WTC11 (cell line): Measurements from ENCODE around the gene HLF. TPM values are rescaled to one million over a fixed set of nuclear protein-coding genes. Genes with fewer than 3 reads are reported as not detected.

Experiments
- ATF1 ChIP-seq: sonication (generic); formaldehyde crosslinking; IDR thresholded peaks from 2 replicates; pipeline ENCODE4 v1.8.1; 2023; ENCODE audit warnings: mild to moderate bottlenecking, moderate library complexity, missing genetic modification reagents
- CREB1 ChIP-seq: sonication (generic); formaldehyde crosslinking; IDR thresholded peaks from 2 replicates; pipeline ENCODE4 v1.8.0; 2023; ENCODE audit warnings: mild to moderate bottlenecking, missing genetic modification reagents
- ETV6 ChIP-seq: sonication (generic); formaldehyde crosslinking; IDR thresholded peaks from 2 replicates; pipeline ENCODE4 v1.8.1; 2022; ENCODE audit warnings: mild to moderate bottlenecking, missing genetic modification reagents
- FOXP1 ChIP-seq: sonication (generic); formaldehyde crosslinking; IDR thresholded peaks from 2 replicates; pipeline ENCODE4 v1.8.0; 2022; ENCODE audit warnings: missing genetic modification reagents, mild to moderate bottlenecking, moderate library complexity, borderline replicate concordance
- NR1H2 ChIP-seq: sonication (generic); formaldehyde crosslinking; IDR thresholded peaks from 2 replicates; pipeline ENCODE4 v1.9.0; 2021; ENCODE audit warnings: mild to moderate bottlenecking, moderate library complexity, missing genetic modification reagents
- PRRX2 ChIP-seq: fragments of 250-450 bp; sonication (Bioruptor Pico); IDR thresholded peaks from 2 replicates; pipeline ENCODE4 v1.8.0; 2021; ENCODE audit warnings: mild to moderate bottlenecking
- SMAD4 ChIP-seq: sonication (generic); formaldehyde crosslinking; IDR thresholded peaks from 2 replicates; pipeline ENCODE4 v1.8.0; 2022; ENCODE audit warnings: mild to moderate bottlenecking, missing genetic modification reagents
- SOX15 ChIP-seq: fragments of 250-450 bp; sonication (Bioruptor Pico); IDR thresholded peaks from 2 replicates; pipeline ENCODE4 v1.9.0; 2021; ENCODE audit warnings: mild to moderate bottlenecking
- ZNF232 ChIP-seq: sonication (generic); formaldehyde crosslinking; IDR thresholded peaks from 2 replicates; pipeline ENCODE4 v1.8.0; 2022; ENCODE audit warnings: mild to moderate bottlenecking, missing genetic modification reagents
- total RNA-seq: library from RNA; stranded (reverse); gene quantifications from 3 replicates; pipeline ENCODE4 v1.2.3, GENCODE V29; 2021
- TF ChIP-seq, protein P1 (sequence below): sonication (generic); formaldehyde crosslinking; IDR thresholded peaks from 2 replicates; pipeline ENCODE4 v1.8.1; 2023; ENCODE audit warnings: mild to moderate bottlenecking, missing genetic modification reagents
- TF ChIP-seq, protein P2 (sequence below): sonication (generic); formaldehyde crosslinking; IDR thresholded peaks from 2 replicates; pipeline ENCODE4 v1.8.1; 2023; ENCODE audit warnings: mild to moderate bottlenecking, missing genetic modification reagents, borderline replicate concordance
- TF ChIP-seq, protein P3 (sequence below): sonication (generic); formaldehyde crosslinking; conservative IDR thresholded peaks from 2 replicates; pipeline ENCODE4 v1.8.1; 2022; ENCODE audit warnings: mild to moderate bottlenecking, missing genetic modification reagents
- TF ChIP-seq, protein P4 (sequence below): fragments of 250-450 bp; sonication (Bioruptor Pico); IDR thresholded peaks from 2 replicates; pipeline ENCODE4 v1.9.0; 2021; ENCODE audit warnings: moderate library complexity, mild to moderate bottlenecking, inconsistent platforms, borderline replicate concordance
- TF ChIP-seq, protein P5 (sequence below): sonication (generic); formaldehyde crosslinking; IDR thresholded peaks from 2 replicates; pipeline ENCODE4 v1.8.0; 2023; ENCODE audit warnings: mild to moderate bottlenecking, missing genetic modification reagents
- TF ChIP-seq, protein P6 (sequence below): sonication (generic); formaldehyde crosslinking; conservative IDR thresholded peaks from 2 replicates; pipeline ENCODE4 v1.8.1; 2023; ENCODE audit warnings: mild to moderate bottlenecking, low read depth, missing genetic modification reagents, moderate library complexity
- TF ChIP-seq, protein P7 (sequence below): sonication (generic); formaldehyde crosslinking; IDR thresholded peaks from 2 replicates; pipeline ENCODE4 v1.8.0; 2022; ENCODE audit warnings: mild to moderate bottlenecking, missing genetic modification reagents
- TF ChIP-seq, protein P8 (sequence below): sonication (generic); formaldehyde crosslinking; IDR thresholded peaks from 2 replicates; pipeline ENCODE4 v1.8.1; 2022; ENCODE audit warnings: low read depth, mild to moderate bottlenecking, moderate library complexity, missing genetic modification reagents, borderline replicate concordance
- TF ChIP-seq, protein P9 (sequence below): sonication (generic); formaldehyde crosslinking; IDR thresholded peaks from 2 replicates; pipeline ENCODE4 v1.8.0; 2023; ENCODE audit warnings: missing genetic modification reagents, mild to moderate bottlenecking, borderline replicate concordance

HLF gene
- total RNA-seq, 1 experiment from 2014 or later: 0.31 TPM

DNA sequence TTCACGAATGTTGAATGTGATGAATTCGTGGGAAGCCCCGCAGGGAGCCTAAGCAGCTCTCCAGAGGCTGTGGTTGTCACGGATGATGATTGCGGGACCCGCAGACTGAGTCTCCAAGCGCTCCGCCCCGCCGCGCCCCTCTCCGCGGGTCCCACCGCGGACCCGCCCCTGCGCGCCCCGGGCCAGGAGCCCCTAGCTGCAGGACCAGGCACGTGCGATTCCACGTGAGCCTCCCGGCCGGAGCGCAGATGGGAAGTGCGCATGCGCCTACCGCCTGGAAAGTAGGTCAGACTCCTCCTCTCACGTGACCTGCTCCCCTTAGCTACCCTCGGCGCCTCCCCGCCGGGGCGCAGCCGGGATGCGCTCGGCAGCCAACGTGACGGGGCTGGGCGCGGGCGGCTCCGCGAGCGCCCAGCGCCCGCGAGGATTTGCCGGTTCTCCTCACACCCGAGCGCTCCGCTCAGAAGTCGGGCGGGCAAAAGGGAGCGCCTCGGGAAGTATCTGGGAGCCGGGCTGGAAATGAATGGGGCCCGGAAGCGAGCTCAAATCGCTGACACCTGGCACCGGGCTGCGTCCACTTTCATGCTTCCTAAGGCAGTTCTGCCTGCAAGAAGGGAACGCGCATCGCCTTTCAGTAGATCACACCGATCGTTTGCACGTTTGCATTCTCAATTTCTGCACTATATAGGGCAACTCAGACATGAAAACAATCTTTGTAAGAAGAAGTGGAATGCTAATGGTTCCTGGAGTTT is 26.4 kb upstream of the HLF start (continued):
- TF ChIP-seq, protein P1, sequence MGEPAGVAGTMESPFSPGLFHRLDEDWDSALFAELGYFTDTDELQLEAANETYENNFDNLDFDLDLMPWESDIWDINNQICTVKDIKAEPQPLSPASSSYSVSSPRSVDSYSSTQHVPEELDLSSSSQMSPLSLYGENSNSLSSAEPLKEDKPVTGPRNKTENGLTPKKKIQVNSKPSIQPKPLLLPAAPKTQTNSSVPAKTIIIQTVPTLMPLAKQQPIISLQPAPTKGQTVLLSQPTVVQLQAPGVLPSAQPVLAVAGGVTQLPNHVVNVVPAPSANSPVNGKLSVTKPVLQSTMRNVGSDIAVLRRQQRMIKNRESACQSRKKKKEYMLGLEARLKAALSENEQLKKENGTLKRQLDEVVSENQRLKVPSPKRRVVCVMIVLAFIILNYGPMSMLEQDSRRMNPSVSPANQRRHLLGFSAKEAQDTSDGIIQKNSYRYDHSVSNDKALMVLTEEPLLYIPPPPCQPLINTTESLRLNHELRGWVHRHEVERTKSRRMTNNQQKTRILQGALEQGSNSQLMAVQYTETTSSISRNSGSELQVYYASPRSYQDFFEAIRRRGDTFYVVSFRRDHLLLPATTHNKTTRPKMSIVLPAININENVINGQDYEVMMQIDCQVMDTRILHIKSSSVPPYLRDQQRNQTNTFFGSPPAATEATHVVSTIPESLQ (CRISPR knock-in tag): no peak
- TF ChIP-seq ATF1 (no peak), CREB1 (CRISPR knock-in tag) (peak; percentile 86; the same call in 1 of the 2 replicates), ZNF232 (CRISPR knock-in tag) (peak; percentile 90), SOX15 (no peak), SMAD4 (CRISPR knock-in tag) (no peak), FOXP1 (peak; percentile 95), NR1H2 (no peak), PRRX2 (CRISPR knock-in tag) (no peak), ETV6 (CRISPR knock-in tag) (peak; percentile 95)
- TF ChIP-seq, protein P2, sequence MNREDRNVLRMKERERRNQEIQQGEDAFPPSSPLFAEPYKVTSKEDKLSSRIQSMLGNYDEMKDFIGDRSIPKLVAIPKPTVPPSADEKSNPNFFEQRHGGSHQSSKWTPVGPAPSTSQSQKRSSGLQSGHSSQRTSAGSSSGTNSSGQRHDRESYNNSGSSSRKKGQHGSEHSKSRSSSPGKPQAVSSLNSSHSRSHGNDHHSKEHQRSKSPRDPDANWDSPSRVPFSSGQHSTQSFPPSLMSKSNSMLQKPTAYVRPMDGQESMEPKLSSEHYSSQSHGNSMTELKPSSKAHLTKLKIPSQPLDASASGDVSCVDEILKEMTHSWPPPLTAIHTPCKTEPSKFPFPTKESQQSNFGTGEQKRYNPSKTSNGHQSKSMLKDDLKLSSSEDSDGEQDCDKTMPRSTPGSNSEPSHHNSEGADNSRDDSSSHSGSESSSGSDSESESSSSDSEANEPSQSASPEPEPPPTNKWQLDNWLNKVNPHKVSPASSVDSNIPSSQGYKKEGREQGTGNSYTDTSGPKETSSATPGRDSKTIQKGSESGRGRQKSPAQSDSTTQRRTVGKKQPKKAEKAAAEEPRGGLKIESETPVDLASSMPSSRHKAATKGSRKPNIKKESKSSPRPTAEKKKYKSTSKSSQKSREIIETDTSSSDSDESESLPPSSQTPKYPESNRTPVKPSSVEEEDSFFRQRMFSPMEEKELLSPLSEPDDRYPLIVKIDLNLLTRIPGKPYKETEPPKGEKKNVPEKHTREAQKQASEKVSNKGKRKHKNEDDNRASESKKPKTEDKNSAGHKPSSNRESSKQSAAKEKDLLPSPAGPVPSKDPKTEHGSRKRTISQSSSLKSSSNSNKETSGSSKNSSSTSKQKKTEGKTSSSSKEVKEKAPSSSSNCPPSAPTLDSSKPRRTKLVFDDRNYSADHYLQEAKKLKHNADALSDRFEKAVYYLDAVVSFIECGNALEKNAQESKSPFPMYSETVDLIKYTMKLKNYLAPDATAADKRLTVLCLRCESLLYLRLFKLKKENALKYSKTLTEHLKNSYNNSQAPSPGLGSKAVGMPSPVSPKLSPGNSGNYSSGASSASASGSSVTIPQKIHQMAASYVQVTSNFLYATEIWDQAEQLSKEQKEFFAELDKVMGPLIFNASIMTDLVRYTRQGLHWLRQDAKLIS: peak; percentile 48; the same call in 1 of the 2 replicates
- TF ChIP-seq, protein P3, sequence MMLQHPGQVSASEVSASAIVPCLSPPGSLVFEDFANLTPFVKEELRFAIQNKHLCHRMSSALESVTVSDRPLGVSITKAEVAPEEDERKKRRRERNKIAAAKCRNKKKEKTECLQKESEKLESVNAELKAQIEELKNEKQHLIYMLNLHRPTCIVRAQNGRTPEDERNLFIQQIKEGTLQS: no peak
- TF ChIP-seq, protein P4, sequence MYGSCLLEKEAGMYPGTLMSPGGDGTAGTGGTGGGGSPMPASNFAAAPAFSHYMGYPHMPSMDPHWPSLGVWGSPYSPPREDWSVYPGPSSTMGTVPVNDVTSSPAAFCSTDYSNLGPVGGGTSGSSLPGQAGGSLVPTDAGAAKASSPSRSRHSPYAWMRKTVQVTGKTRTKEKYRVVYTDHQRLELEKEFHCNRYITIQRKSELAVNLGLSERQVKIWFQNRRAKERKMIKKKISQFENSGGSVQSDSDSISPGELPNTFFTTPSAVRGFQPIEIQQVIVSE: no peak
- TF ChIP-seq, protein P5, sequence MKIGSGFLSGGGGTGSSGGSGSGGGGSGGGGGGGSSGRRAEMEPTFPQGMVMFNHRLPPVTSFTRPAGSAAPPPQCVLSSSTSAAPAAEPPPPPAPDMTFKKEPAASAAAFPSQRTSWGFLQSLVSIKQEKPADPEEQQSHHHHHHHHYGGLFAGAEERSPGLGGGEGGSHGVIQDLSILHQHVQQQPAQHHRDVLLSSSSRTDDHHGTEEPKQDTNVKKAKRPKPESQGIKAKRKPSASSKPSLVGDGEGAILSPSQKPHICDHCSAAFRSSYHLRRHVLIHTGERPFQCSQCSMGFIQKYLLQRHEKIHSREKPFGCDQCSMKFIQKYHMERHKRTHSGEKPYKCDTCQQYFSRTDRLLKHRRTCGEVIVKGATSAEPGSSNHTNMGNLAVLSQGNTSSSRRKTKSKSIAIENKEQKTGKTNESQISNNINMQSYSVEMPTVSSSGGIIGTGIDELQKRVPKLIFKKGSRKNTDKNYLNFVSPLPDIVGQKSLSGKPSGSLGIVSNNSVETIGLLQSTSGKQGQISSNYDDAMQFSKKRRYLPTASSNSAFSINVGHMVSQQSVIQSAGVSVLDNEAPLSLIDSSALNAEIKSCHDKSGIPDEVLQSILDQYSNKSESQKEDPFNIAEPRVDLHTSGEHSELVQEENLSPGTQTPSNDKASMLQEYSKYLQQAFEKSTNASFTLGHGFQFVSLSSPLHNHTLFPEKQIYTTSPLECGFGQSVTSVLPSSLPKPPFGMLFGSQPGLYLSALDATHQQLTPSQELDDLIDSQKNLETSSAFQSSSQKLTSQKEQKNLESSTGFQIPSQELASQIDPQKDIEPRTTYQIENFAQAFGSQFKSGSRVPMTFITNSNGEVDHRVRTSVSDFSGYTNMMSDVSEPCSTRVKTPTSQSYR (CRISPR knock-in tag): peak; percentile 57; the same call in 1 of the 2 replicates
- TF ChIP-seq, protein P6, sequence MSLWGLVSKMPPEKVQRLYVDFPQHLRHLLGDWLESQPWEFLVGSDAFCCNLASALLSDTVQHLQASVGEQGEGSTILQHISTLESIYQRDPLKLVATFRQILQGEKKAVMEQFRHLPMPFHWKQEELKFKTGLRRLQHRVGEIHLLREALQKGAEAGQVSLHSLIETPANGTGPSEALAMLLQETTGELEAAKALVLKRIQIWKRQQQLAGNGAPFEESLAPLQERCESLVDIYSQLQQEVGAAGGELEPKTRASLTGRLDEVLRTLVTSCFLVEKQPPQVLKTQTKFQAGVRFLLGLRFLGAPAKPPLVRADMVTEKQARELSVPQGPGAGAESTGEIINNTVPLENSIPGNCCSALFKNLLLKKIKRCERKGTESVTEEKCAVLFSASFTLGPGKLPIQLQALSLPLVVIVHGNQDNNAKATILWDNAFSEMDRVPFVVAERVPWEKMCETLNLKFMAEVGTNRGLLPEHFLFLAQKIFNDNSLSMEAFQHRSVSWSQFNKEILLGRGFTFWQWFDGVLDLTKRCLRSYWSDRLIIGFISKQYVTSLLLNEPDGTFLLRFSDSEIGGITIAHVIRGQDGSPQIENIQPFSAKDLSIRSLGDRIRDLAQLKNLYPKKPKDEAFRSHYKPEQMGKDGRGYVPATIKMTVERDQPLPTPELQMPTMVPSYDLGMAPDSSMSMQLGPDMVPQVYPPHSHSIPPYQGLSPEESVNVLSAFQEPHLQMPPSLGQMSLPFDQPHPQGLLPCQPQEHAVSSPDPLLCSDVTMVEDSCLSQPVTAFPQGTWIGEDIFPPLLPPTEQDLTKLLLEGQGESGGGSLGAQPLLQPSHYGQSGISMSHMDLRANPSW: no peak
- TF ChIP-seq, protein P7, sequence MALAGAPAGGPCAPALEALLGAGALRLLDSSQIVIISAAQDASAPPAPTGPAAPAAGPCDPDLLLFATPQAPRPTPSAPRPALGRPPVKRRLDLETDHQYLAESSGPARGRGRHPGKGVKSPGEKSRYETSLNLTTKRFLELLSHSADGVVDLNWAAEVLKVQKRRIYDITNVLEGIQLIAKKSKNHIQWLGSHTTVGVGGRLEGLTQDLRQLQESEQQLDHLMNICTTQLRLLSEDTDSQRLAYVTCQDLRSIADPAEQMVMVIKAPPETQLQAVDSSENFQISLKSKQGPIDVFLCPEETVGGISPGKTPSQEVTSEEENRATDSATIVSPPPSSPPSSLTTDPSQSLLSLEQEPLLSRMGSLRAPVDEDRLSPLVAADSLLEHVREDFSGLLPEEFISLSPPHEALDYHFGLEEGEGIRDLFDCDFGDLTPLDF (CRISPR knock-in tag): peak; percentile 91
- TF ChIP-seq, protein P8, sequence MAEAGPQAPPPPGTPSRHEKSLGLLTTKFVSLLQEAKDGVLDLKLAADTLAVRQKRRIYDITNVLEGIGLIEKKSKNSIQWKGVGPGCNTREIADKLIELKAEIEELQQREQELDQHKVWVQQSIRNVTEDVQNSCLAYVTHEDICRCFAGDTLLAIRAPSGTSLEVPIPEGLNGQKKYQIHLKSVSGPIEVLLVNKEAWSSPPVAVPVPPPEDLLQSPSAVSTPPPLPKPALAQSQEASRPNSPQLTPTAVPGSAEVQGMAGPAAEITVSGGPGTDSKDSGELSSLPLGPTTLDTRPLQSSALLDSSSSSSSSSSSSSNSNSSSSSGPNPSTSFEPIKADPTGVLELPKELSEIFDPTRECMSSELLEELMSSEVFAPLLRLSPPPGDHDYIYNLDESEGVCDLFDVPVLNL (CRISPR knock-in tag): no peak
- TF ChIP-seq, protein P9, sequence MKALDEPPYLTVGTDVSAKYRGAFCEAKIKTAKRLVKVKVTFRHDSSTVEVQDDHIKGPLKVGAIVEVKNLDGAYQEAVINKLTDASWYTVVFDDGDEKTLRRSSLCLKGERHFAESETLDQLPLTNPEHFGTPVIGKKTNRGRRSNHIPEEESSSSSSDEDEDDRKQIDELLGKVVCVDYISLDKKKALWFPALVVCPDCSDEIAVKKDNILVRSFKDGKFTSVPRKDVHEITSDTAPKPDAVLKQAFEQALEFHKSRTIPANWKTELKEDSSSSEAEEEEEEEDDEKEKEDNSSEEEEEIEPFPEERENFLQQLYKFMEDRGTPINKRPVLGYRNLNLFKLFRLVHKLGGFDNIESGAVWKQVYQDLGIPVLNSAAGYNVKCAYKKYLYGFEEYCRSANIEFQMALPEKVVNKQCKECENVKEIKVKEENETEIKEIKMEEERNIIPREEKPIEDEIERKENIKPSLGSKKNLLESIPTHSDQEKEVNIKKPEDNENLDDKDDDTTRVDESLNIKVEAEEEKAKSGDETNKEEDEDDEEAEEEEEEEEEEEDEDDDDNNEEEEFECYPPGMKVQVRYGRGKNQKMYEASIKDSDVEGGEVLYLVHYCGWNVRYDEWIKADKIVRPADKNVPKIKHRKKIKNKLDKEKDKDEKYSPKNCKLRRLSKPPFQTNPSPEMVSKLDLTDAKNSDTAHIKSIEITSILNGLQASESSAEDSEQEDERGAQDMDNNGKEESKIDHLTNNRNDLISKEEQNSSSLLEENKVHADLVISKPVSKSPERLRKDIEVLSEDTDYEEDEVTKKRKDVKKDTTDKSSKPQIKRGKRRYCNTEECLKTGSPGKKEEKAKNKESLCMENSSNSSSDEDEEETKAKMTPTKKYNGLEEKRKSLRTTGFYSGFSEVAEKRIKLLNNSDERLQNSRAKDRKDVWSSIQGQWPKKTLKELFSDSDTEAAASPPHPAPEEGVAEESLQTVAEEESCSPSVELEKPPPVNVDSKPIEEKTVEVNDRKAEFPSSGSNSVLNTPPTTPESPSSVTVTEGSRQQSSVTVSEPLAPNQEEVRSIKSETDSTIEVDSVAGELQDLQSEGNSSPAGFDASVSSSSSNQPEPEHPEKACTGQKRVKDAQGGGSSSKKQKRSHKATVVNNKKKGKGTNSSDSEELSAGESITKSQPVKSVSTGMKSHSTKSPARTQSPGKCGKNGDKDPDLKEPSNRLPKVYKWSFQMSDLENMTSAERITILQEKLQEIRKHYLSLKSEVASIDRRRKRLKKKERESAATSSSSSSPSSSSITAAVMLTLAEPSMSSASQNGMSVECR (CRISPR knock-in tag): no peak; the same call in 1 of the 2 replicates
